Right renal cortex interstitium (tissue), 3 donors: ENCODE results near the gene PPFIA1. TPM values are rescaled to one million over a fixed set of nuclear protein-coding genes. Genes with fewer than 3 reads are reported as not detected.

Experiments
- DNase-seq, 3 donors: peaks; one replicate each; pipeline ENCODE4 v3.0.0-alpha.2; 2013; ENCODE audit warnings: low read depth in 3 of 3, low spot score in 2 of 3
- polyA plus RNA-seq, 3 donors: library from polyadenylated mRNA; unstranded; fragments of 120-200 nt; gene quantifications; one replicate each; pipeline ENCODE4 v1.2.1, GENCODE V29; 2013; ENCODE audit not compliant: insufficient read length in 3 of 3

The PPFIA1 gene
- polyA plus RNA-seq, 3 donors = 40.2 to 44.4 (median 42.1) TPM

- no peak for DNase-seq
Measured at GRCh38 chr11:70351646-70352045, 81.2 kb downstream of the PPFIA1 start.

- DNase-seq = no peak
Measured at GRCh38 chr11:70352100-70352499, 81.6 kb downstream of the PPFIA1 start.

DNA sequence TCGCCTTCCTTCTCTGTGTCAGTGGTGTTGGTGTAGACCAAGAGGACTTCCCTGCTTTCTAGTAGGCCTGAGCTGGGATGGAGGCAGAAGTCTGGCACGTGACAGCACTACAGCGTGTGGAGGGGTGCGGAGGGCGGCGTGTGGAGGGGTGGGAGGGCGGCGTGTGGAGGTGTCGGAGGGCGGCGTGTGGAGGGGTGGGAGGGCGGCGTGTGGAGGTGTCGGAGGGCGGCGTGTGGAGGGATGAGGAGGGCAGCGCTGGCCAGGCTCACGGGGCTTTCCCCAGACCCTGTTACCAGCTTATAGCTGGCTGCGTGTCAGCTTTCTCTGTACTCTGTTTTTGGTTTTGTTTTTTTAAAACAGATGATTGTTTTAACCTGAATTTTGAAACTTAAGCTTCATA, 82.1 kb downstream of the PPFIA1 start:
- no peak for DNase-seq

DNA sequence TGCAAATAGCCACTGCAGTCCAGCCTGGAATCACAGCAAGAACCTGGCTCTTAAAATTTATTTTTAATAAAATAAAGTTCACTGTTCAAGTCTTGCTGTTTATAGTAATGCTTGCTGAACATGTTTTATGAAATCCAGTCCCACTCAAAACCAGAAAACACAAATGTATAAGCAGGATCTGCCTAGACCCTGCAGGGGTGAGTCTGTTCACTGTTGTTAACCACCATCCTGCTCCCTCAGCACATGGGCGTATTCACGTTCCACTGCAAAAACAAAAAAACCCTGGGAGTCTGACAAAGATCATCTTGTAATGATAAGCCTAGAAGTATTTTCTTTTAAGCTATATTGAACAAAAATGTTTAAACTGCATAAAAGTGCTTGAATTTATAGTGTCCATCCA, 82.8 kb downstream of the PPFIA1 start:
- DNase-seq = no peak

- DNase-seq = no peak
Measured at GRCh38 chr11:70353900-70354568, 83.5 kb downstream of the PPFIA1 start.

DNA sequence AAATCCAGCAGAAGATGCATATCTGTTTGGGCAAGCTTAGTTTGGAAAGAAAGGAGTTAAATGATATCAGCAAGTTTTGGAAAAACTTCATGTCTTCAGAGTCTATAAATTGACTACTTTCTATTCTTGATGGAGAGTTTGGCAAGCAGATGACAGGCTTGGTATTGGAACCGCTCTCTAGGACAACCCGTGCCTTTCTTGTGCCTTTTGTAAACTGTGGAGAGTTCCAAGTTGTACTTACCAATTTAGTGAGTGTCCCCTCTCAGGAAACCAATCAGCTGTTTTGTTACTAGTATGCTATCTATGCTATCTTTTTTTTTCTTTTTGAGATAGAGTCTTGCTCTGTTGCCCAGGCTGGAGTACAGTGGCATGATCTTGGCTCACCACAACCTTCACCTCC, 84.1 kb downstream of the PPFIA1 start:
- DNase-seq = no peak

DNA sequence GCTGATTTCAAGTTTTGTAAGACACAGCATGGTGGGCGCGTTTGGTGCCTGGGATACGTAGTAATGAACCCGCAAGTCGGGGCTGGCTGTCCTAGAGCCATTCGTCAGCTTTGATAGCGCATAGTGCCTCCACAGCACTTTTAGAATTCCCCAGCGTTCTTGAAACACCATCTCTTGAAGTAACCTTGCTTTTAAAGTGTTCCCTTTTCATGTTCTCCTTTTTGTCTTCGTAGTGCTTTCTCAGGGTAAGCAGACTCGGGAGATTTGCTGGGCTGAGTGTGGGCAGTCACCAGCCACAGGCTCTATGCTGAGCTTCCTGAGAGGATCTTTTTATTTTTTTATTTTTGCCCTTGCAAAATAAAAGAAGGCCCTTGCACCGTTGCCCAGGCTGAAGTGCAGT, 88.3 kb downstream of the PPFIA1 start:
- DNase-seq = no peak

GRCh38 chr11:70359451-70360205, 89.1 kb downstream of the PPFIA1 start:
- DNase-seq = no peak

DNA sequence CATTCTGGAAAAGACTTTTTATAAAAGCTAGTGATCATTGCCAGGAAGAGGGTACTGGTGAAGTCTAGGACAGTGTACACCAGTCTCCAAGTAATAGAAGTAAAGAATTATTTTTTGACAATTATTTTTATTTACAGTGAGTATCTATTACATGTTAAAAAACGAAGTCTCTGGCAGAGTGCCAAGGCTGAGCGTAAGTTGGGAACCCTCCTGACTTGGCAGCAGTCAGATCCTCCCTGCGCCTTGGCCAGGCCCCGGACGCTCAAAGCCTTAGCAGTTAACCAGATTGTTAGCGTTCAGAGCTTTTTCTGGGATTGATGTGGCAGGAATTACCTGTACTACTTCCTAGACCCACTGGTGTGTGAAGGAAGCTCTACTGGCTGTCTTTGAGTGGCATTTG, 89.7 kb downstream of the PPFIA1 start:
- no peak for DNase-seq

DNA sequence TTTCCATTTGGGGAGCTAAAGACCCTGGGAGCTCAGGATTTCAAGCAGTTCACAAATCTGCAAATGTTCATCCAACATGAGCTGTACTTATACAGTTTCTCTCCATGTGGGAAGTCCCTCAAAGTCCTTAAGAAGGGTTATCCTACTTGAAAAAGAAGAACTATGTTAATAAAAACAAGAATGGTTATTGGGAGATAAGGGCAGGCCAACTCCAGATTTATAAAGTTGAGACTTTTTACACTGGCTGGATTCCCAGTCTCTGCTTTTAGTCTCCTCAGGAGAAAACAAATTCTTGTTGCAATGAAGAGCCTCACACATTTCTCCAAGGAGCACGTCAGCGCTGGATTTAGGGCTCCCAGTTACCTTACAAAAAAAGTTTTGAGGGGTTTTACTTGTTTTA, 93.7 kb downstream of the PPFIA1 start:
- no peak for DNase-seq

DNA sequence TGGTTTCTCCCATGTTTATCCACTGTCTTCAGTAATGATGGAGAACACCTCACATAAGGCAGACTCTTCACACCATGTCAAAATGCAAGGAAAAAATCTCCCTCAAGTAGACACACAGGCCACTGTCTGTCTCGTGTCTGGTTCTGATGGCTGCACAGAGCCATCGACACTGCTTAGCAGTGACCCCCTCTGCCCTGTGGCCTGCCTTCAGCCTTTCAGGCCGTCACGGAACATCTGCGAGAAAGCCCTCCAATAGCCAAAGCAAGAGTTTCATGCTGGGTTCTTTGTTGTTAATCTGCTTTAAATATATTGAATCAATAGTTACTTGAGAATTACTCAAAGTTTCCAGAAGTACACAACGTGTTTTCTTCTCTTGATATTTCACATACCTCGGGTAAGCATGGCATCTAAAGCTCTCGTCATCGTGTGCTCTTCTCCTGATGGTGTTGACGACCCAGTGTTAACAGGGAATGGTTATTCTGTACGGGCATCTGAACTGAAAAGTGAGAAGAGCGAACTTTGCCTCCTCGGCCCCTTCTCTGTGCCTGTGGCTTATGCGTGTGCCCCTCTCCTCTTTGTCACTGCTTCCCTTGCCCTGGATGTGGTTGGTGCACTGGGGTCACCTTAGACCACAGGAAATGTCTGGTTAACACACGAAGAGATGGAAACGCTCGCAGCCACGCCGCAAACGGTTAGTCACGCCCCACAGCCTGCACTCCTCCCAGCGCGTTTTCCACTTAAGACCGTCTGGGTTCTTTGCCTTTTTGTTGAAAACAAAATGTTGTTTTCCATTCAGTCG, 94.5 kb downstream of the PPFIA1 start:
- no peak for DNase-seq

DNA sequence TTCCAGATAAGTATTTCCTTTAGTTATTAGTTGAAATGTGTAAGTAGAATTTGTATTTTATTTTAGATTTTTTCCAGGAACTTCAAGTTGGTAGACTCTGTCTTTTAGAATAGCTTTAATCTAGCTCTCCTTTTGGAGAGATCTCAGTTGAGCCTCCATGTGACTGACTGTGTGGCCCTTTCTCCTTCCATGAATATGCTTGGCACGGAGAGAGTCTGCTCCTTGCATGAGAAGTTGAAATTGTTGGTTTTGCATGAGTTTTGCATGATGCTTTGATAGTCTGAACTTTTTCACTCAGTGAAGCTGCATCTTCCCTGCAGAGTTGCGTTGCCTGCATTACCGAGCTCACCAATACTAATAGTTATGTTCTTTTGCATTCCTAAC, 95.0 kb downstream of the PPFIA1 start:
- no peak for DNase-seq

- no peak for DNase-seq
Measured at GRCh38 chr11:70367071-70367470, 96.6 kb downstream of the PPFIA1 start.

DNA sequence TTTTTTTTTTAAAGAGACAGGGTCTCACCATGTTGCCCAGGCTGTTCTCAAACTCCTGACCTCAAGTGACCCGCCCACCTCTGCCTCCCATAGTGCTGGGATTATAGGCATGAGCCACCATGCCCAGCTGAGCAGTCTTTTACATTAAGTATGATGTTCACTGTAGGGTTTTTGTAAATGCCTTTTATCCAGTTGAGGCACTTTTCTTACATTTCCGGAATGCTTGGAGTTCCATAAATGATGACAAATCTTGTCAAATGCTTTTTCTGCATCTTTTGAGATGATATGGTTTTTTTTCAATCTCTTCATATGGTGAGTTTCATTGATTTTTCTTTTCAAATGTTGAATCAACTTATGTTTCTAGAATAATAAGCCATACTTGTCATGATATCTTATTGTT, 98.5 kb downstream of the PPFIA1 start:
- no peak for DNase-seq

DNA sequence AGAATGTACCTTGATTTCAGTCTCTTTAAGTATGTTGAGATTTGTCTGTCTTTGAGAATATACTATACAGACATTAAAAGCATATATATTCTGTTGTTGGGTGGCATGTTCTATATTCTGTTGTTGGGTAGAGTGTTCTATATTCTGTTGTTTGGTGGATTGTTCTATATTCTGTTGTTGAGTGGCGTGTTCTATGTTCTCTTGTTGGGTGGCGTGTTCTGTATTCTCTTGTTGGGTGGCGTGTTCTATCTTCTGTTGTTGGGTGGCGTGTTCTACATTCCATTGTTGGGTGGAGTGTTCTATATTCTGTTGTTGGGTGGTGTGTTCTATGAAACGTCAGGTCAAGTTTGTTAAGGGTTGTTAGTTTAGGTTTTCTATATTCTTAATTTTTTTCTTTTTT, 100.8 kb downstream of the PPFIA1 start:
- DNase-seq = no peak

DNA sequence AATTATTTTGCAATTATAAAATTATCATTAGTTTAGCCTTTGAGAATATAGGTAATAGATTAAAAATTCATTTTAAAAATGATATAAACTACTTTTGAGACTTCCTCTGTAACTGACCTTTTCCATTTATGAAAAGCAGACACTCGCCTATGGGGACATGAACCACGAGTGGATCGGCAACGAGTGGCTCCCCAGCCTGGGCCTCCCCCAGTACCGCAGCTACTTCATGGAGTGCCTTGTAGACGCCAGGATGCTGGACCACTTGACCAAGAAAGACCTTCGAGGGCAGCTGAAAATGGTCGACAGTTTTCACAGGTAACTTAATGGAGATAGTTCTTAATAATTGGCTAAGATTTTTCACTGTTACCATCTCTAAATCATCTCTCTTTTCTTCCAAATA, 101.6 kb downstream of the PPFIA1 start:
- DNase-seq = no peak

GRCh38 chr11:70376621-70377020, 106.1 kb downstream of the PPFIA1 start:
- no peak for DNase-seq

DNA sequence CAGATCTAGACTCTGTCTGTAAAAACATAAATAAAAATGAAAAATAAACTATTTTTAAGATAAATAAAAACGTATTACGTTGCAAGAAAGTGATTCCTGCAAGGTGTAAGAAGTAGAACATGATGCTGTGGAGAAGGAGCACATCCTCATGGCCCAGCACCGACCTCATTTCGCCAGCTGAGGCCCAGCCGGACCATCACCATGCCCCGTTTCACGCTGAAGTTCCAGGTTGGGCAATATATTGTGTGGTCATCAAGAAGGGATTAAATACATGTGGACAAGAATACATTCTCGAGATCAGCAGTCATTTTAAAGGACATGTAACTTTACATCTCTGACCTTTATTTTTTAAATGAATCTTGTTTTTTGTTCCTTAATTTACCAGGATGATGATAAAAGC, 107.2 kb downstream of the PPFIA1 start:
- DNase-seq = no peak

DNA sequence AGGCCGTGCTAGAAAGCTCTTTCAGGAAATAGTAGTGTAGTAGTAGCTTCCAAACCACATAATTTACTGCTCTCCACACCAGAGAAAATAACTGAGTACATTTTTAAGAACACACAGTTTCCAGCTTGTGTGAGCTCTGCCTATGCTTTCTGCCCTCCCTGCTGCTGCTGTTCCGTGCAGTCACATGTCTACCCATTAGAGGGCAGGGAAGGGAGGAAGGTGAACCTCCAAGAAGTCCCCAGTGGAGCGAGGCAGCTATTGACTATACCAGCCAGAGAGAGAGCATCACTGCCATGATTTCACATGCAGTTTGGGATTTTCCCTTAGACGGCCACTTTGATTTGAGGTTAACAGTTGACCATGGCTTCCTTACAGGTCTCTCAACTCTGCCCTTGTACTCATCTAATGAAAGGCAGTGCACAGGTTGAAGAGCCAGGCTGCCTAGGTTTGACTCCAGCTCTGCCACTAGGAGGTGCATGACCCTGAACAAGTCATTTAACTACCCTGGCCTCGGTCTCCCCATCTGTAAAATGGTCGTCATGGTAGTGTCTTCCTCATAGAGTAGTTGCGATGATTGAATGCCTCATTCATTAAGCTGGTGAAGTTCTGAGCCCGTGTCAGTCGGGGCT, 108.1 kb downstream of the PPFIA1 start:
- no peak for DNase-seq

- no peak for DNase-seq
Measured at GRCh38 chr11:70381350-70381749, 110.9 kb downstream of the PPFIA1 start.
